ENCODE data around the gene PGM1.

- TF ChIP-seq ATF3 (IDR thresholded peaks at IDR 0.05; ENCODE audit: borderline replicate concordance, extremely low read depth, low read depth, low read length) (no peak), CTCF (IDR thresholded peaks at IDR 0.05 in 2 of 3, conservative IDR thresholded peaks at IDR 0.05 in 1 of 3; ENCODE audit: control insufficient read depth in 2 of 3, extremely low read depth in 1 of 3, insufficient read depth in 1 of 3, low read depth in 3 of 3, low read length in 3 of 3) (0 out of 6 replicates have a peak, but pooled peaks of 1 of the 3 experiments have one; percentile 5), CEBPB (IDR thresholded peaks at IDR 0.05; ENCODE audit: borderline replicate concordance in 1 of 2, low read depth in 2 of 2, low read length in 2 of 2) (no peak), IKZF2 (IDR thresholded peaks at IDR 0.05) (no peak), TCF12 (IDR thresholded peaks at IDR 0.05; ENCODE audit: low read depth, low read length) (no peak), POLR2A (IDR thresholded peaks at IDR 0.05; ENCODE audit: low read depth, low read length) (peak; percentile 88), JUND (IDR thresholded peaks at IDR 0.05; ENCODE audit: low read depth, low read length) (no peak), ZNF24 (IDR thresholded peaks at IDR 0.05) (peak; percentile 27; the same call in 1 of the 2 replicates)
These were observed at the start of gene PGM1 for GRCh38 chr1:63593303-63593885.

All from GM12878 (cell line).